ENCODE data around the gene RRAS2. TPM values are rescaled to one million over a fixed set of nuclear protein-coding genes. Genes with fewer than 3 reads are reported as not detected.
A peak's percentile ranks its signal among the peaks of the same experiment; 100 is the strongest.

Gene RRAS2
- total RNA-seq, 1 experiment from 2014 or later: 164 TPM

DNA sequence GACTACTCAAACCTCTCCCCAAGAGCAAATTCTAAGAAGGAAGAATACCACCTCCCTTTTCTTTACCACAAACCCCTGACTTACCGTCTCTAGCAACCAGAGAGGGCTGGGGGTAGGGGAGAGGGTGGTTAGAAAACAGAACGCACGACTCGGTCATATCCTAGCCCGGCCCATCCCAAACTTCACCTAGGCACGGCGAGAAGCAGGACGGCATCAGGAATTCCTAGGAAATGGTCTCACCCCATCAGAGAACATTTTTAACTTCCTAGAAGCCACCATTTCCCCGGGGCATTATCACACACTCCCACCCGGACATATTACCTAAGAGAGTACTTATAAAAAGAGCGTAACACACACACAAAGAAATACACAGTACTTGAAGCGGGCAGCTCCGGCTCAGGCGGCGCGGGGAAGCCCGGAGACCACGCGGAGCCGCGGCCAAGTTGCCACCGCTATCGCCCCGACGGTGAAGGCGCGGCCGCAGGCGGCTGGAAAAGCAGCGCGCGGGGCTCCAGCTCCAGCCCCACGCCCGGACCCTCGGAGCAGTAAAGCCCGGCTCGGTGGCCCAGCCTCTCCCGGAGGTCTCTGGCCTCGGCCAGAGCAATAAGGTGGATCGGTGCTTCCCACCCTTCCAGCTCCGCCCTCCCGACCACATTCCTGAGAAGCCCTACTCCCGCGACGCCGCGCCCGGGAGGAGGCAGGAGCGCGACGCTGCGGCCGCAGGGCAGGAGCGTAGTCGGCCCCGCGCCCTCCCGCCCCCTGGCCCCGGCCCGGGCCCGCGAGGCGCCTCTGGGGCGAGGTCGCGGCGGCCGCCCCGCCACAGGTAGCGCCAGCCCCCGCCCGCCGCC lies 878 bp downstream of the RRAS2 start (continued):
- TF ChIP-seq RELA (CRISPR knock-in tag; IDR thresholded peaks at IDR 0.05; ENCODE audit: borderline replicate concordance): no peak
- TF ChIP-seq, protein P1, sequence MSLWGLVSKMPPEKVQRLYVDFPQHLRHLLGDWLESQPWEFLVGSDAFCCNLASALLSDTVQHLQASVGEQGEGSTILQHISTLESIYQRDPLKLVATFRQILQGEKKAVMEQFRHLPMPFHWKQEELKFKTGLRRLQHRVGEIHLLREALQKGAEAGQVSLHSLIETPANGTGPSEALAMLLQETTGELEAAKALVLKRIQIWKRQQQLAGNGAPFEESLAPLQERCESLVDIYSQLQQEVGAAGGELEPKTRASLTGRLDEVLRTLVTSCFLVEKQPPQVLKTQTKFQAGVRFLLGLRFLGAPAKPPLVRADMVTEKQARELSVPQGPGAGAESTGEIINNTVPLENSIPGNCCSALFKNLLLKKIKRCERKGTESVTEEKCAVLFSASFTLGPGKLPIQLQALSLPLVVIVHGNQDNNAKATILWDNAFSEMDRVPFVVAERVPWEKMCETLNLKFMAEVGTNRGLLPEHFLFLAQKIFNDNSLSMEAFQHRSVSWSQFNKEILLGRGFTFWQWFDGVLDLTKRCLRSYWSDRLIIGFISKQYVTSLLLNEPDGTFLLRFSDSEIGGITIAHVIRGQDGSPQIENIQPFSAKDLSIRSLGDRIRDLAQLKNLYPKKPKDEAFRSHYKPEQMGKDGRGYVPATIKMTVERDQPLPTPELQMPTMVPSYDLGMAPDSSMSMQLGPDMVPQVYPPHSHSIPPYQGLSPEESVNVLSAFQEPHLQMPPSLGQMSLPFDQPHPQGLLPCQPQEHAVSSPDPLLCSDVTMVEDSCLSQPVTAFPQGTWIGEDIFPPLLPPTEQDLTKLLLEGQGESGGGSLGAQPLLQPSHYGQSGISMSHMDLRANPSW (CRISPR knock-in tag; conservative IDR thresholded peaks at IDR 0.05; ENCODE audit: low read depth): no peak
- TF ChIP-seq, protein P2, sequence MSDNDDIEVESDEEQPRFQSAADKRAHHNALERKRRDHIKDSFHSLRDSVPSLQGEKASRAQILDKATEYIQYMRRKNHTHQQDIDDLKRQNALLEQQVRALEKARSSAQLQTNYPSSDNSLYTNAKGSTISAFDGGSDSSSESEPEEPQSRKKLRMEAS (CRISPR knock-in tag; IDR thresholded peaks at IDR 0.05): no peak
- TF ChIP-seq GABPB1 (CRISPR knock-in tag; IDR thresholded peaks at IDR 0.05): no peak
- TF ChIP-seq ATF1 (CRISPR knock-in tag; IDR thresholded peaks at IDR 0.05): no peak
- TF ChIP-seq ETV6 (CRISPR knock-in tag; IDR thresholded peaks at IDR 0.05): peak; percentile 54; the same call in 1 of the 2 replicates
- TF ChIP-seq TP53 (CRISPR knock-in tag; IDR thresholded peaks at IDR 0.05): no peak
- TF ChIP-seq ZBTB21 (CRISPR knock-in tag; IDR thresholded peaks at IDR 0.05; ENCODE audit: borderline replicate concordance): no peak
- no peak for TF ChIP-seq EMX1 (CRISPR knock-in tag; IDR thresholded peaks at IDR 0.05)
- 0 out of 2 replicates have a peak, but pooled peaks have one; percentile 10 for TF ChIP-seq TEAD4 (CRISPR knock-in tag; IDR thresholded peaks at IDR 0.05)
- no peak for TF ChIP-seq E2F4 (CRISPR knock-in tag; IDR thresholded peaks at IDR 0.05; ENCODE audit: borderline replicate concordance, low read depth)
- TF ChIP-seq, protein P3, sequence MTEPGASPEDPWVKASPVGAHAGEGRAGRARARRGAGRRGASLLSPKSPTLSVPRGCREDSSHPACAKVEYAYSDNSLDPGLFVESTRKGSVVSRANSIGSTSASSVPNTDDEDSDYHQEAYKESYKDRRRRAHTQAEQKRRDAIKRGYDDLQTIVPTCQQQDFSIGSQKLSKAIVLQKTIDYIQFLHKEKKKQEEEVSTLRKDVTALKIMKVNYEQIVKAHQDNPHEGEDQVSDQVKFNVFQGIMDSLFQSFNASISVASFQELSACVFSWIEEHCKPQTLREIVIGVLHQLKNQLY (CRISPR knock-in tag; IDR thresholded peaks at IDR 0.05): no peak
- TF ChIP-seq, protein P4, sequence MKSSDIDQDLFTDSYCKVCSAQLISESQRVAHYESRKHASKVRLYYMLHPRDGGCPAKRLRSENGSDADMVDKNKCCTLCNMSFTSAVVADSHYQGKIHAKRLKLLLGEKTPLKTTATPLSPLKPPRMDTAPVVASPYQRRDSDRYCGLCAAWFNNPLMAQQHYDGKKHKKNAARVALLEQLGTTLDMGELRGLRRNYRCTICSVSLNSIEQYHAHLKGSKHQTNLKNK (CRISPR knock-in tag; IDR thresholded peaks at IDR 0.05): no peak
- TF ChIP-seq KAT7 (CRISPR knock-in tag; IDR thresholded peaks at IDR 0.05; ENCODE audit: borderline replicate concordance): no peak
- 0 out of 2 replicates have a peak, but pooled peaks have one; percentile 50 for TF ChIP-seq ZNF138 (CRISPR knock-in tag; conservative IDR thresholded peaks at IDR 0.05)
- TF ChIP-seq ELF4 (CRISPR knock-in tag; IDR thresholded peaks at IDR 0.05; ENCODE audit: low read depth): no peak

- POLR2A ChIA-PET: interaction anchor here (0.7 kb wide), 1 partner anchor 1772 kb away, joined by 5 read pairs; no protein-coding TSS in a partner anchor
- Mint-ChIP-seq H3K27me3 (ENCODE audit: low read depth) (no peaks in the 10 kb centered on the region), H3K9me3 (no peaks in the 10 kb centered on the region), H3K4me3 (peak overlapping the region; percentile 98), H3K4me1 (peaks cover 54% of the 10 kb centered on the region), H3K36me3 (peaks cover 12% of the 10 kb centered on the region), H3K27ac (peak overlapping the region; percentile 0; the same call in 1 of the 2 replicates)
- CTCF ChIA-PET: interaction anchor here (0.6 to 2.8 kb wide), 5 partner anchors 12 to 56 kb away, joined by 3 to 12 read pairs (median 3); no protein-coding TSS in a partner anchor
- ATAC-seq (no peak), DNase-seq (ENCODE audit: low spot score) (no peak)
- TF ChIP-seq RELA (CRISPR knock-in tag; IDR thresholded peaks at IDR 0.05; ENCODE audit: borderline replicate concordance) (no peak), ELF4 (CRISPR knock-in tag; IDR thresholded peaks at IDR 0.05; ENCODE audit: low read depth) (no peak), ZNF671 (CRISPR knock-in tag; IDR thresholded peaks at IDR 0.05) (no peak), ZBTB21 (CRISPR knock-in tag; IDR thresholded peaks at IDR 0.05; ENCODE audit: borderline replicate concordance) (no peak)
- TF ChIP-seq, protein P5, sequence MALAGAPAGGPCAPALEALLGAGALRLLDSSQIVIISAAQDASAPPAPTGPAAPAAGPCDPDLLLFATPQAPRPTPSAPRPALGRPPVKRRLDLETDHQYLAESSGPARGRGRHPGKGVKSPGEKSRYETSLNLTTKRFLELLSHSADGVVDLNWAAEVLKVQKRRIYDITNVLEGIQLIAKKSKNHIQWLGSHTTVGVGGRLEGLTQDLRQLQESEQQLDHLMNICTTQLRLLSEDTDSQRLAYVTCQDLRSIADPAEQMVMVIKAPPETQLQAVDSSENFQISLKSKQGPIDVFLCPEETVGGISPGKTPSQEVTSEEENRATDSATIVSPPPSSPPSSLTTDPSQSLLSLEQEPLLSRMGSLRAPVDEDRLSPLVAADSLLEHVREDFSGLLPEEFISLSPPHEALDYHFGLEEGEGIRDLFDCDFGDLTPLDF (CRISPR knock-in tag; IDR thresholded peaks at IDR 0.05): no peak
- TF ChIP-seq, protein P6, sequence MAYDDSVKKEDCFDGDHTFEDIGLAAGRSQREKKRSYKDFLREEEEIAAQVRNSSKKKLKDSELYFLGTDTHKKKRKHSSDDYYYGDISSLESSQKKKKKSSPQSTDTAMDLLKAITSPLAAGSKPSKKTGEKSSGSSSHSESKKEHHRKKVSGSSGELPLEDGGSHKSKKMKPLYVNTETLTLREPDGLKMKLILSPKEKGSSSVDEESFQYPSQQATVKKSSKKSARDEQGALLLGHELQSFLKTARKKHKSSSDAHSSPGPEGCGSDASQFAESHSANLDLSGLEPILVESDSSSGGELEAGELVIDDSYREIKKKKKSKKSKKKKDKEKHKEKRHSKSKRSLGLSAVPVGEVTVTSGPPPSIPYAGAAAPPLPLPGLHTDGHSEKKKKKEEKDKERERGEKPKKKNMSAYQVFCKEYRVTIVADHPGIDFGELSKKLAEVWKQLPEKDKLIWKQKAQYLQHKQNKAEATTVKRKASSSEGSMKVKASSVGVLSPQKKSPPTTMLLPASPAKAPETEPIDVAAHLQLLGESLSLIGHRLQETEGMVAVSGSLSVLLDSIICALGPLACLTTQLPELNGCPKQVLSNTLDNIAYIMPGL (CRISPR knock-in tag; IDR thresholded peaks at IDR 0.05): no peak
- TF ChIP-seq, protein P1 (CRISPR knock-in tag; conservative IDR thresholded peaks at IDR 0.05; ENCODE audit: low read depth): no peak
Observed at GRCh38 chr11:14356342-14356741, 2.6 kb downstream of the RRAS2 start.

Measured in WTC11 (cell line).